CD4-positive, alpha-beta T cell treated with Interleukin-6 at 100 ng/mL for 8 hours (primary cell): ENCODE results near the gene PLCB1.
"Not testable (repeated sequence)": the region's sequence is repeated elsewhere in the genome, so short reads cannot be mapped to it uniquely, and the experiment has no call there.

ENCODE experiments used
- DNase-seq: peaks from one replicate; pipeline ENCODE4 v3.0.0-alpha.2; 2020; ENCODE audit warnings: mixed read lengths, low spot score

PLCB1 gene

GRCh38 chr20:8443464-8444072 is 311.5 kb downstream of the PLCB1 start:
- no peak for DNase-seq

- no peak for DNase-seq
Measured at GRCh38 chr20:8447262-8448120, 315.4 kb downstream of the PLCB1 start.

DNA sequence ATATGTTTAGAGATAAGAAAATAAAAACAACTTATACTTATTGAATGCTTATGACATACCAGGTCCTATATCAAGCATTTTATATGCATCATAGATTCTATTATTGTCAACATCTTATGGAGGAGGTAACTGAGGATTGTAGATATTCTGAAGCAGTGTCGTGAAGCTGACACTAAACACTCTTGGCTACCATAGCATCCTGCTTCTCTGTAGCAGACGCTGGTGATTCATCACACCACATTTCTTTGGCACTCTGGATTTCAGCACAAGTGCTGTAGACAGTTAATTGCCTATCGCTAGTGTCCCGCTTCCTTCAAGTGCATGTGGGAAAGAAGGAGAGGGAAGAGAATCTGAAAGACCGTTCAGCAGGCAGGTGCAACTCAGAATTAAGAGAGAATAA is 317.1 kb downstream of the PLCB1 start:
- DNase-seq, result no peak

DNA sequence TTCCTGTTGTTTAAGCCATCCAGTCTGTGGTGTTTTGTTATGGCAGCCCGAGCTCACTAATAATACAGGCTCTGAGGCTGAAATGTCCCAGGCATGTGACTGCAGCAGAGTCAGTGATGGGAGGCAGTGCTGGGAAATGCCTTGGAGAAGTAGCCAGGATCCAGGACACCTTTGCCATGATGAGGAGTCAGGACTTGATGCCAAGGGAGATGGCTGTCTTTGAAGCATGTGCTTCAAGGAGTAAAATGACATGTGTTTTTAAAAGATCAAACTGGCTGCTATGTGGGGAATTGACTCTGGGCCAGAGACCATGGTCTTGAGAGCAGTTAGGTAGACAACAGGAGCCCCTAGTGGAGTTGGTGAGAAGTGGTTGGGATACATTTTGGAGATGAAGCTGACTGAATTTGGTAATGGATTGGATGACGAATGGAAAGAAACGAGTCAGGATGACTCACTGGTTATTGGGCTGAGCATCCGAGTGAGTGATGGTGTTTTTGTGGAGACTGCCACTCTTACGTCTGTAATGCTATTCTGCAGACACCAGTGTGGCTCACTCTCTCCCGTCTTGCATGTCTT is 322.2 kb downstream of the PLCB1 start:
- no peak for DNase-seq

- no peak for DNase-seq
Measured at GRCh38 chr20:8456765-8457164, 324.7 kb downstream of the PLCB1 start.

DNA sequence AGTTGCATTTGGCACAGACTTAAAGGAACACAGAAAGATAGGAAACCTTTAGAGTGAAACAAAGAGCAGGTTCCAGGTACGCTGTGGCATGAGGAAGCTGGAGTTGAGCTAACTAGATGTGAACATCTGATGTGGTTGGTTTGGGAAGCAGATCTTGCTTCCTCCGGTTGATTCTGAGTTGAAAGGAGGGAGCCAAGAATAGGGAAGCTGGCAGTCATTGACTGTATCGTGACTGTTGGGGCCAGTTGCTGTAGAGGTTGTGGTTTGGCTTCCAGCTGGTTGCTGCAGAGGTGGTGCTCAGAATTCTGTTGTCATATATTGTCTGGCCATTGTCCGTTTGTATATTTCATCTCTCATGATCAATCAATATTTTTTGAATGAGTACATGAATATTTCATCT is 325.9 kb downstream of the PLCB1 start:
- no peak for DNase-seq

GRCh38 chr20:8461186-8461585 is 329.1 kb downstream of the PLCB1 start:
- DNase-seq, result no peak

DNA sequence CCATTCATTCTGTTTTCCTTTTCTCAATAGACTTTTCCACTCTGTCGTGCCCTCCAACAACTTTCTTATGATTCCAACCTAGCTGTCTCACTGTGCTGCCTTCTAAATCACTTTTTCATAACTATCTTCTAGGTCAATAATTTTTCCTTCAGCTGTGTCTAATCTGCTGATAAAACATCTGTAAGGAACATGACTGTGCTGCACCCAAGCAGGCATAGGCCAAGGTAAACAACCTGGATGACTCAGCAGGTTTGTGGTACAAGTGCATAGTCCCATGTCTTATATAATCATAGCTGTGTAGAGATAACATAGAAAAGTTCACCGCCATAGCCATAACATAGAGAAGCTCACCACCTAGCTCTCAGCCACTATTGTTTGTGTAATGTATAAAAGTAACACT is 332.3 kb downstream of the PLCB1 start:
- no peak for DNase-seq

- DNase-seq, result not testable (repeated sequence)
Measured at GRCh38 chr20:8466781-8467180, 334.7 kb downstream of the PLCB1 start.

- no peak for DNase-seq
Measured at GRCh38 chr20:8470156-8470555, 338.1 kb downstream of the PLCB1 start.

- DNase-seq, result no peak
Measured at GRCh38 chr20:8471465-8471864, 339.4 kb downstream of the PLCB1 start.

DNA sequence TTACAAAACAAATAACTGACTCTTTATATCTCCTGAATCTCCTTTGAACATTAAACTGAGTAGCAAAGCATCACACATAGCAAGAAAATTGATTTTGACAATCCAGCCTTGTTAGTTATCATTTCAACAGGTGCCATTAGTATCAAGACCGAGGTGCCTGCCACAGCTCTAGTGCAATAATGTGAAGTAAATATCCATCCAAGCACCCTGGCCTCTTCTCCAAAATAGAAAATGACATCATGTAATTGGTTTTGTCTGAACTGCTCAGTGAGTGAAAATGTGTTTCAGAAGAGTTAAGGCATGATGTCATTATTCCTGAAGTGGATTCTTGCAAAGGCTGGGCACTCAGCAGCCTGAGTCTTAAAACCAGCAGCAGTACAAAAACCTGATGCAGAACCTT is 341.4 kb downstream of the PLCB1 start:
- no peak for DNase-seq

GRCh38 chr20:8474027-8474668 is 342.1 kb downstream of the PLCB1 start:
- DNase-seq, result no peak

- no peak for DNase-seq
Measured at GRCh38 chr20:8476021-8476420, 344.0 kb downstream of the PLCB1 start.

DNA sequence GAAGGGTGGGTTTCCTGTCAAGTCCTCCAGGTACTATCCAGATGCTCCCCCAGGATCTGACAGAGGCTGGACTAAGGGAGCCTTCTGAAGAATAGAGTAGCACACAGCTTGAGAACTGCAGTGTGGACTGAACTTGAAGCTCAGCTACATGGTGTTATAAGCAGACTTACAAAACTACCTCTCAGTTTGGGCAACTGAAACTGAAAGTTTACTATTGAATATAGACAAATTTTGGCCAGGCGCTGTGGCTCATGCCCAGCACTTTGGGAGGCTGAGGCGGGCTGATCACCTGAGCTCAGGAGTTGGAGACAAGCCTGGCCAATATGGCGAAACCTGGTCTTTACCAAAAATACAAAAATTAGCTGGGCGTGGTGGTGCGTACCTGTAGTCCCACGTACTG is 348.5 kb downstream of the PLCB1 start:
- no peak for DNase-seq

DNA sequence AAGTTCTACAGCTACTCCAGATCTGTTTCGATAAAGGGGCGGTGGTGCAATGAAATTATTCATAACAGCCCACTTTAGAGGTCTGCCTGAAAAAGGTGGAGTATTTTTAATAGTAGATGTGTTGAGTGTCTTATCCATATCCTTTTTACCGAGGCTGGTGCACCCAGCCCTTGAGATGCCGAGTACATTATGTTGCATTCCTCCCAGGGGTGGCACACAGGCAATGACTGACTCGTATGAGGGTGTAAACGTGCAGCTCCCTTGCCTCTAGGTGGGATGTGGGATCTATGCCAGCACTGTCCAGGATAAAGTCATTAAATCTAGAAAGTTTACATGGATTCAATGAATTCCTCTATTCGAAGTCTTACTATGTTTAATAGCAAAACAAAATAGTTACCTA is 355.6 kb downstream of the PLCB1 start:
- no peak for DNase-seq

DNA sequence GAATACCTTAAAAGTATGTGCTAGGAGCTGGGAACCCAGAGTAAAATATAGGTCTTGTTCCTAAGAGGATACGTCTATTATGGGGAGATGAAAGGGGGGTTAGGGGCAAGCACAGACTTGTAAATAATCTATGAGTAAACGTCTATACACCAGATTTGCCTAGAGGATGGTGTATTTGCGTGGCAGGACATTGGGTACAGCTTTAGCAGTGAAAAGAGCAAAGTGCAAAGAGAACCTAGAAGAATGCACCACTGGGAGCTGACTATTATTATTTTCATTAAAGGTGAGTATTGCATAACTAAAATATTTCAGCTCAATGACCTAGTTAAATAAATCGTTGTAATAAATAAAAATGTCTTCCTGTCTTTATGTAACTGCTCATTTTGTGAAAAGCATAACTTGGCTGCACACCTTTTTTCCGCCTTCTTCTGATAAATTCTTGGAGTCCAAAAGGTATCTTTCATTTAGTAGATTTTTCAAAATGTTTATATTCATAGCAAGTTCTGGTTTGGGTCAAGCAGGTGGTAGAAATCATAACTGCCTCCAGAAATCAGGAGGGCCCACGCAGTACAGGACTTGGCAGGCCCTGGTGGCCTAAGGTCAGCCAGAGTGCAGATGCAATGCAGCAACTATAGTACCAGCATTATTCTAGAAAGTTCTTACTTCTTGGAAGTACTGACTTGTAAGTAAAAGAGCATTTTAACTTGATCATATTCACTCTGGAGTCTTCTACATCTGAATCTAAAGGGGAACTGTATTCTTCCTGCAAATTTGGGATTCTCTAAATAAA is 357.2 kb downstream of the PLCB1 start:
- DNase-seq, result no peak

DNA sequence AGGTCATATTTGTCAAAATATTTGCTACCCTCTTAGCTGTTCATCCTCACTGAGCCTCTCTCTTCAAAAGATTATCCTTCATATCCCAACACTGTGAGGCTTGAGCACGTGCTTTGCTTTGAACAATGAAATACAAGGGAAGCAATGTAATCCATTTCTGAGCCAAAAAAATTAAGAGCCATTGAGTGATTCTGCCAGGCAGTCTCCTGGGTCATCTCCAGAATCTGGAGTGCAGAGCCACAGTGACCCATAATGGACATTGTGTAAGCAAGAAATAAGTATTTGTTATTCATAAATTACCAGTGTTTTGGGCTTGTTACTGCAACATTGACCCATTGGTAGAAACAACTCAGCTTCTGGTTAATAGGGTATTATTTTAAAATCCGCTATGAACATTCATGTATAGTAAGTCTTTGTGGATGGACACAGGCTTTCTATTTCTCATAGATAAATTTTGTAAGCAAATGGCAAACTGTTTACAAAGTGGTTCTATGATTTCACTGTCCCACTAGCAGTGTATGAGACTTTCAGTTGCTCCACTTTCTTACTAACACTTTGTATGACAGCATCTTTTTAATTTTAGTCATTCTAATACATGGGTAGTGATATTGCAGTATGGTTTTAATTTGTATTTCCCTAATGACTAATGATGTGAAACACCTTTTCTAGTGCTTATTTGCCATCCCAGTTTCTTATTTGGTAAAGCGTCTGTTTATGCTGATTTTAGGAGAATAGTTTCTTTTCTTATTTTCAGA is 358.2 kb downstream of the PLCB1 start:
- no peak for DNase-seq

DNA sequence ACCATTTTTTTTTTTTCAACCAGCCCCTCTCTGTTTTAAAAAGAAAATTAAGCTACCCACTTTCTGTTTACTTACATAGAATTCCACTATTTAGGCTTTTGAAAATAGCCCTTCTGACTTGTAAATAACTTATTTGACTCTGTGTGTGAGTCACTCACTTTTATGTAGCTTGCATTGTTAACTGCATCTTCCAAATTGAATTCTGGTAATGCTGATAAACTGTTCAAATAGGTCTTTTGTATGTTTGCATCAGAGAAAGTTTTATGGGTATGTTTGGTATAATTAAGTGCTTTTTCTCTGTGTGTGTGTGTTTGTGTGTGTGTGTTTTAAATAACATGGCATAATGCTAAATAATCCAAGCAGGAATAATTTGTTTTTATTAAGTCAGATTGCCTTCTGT is 360.1 kb downstream of the PLCB1 start:
- DNase-seq, result no peak

DNA sequence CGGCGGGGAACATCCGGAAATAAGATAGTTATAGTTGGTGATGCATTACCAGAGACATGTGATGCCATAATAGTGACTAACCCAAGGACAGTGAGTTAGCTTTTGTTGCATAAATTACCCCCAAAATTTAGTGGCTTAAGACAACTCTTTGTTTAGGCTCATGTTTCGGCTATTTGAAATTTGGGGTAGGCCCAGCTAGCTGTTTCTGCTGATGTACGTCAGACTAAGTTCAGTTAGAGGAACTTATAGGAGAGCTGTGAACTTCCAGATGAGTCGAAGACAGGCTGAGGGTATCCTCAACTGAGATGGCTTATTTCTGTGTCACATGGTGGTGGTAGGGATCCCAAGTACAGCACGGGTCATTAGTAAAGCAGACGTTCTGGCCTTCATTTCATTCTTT is 366.5 kb downstream of the PLCB1 start:
- no peak for DNase-seq

DNA sequence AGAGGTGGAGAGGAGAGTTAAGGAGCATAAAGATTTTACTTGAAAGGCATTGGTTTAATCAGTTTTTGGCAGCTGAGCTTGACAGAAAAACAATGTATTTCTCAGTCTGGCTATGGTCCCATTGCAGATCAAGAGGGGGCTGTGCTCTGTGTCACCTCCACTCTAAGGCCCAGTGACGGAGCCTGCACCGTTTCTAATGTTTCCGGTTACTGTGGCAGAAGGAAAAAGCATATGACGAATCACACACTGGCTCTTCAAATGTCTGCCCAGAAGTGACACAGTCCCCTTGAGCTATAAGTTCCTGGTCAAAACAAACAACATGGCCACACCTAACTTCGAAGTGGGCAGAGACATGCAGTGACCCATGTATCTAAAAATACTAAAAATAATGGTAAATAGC is 372.0 kb downstream of the PLCB1 start:
- no peak for DNase-seq
